ENCODE results near the gene FAM81A. TPM values are rescaled to one million over a fixed set of nuclear protein-coding genes. Genes with fewer than 3 reads are reported as not detected.
"Not testable (repeated sequence)": the region's sequence is repeated elsewhere in the genome, so short reads cannot be mapped to it uniquely, and the experiment has no call there.

Gene FAM81A
- total RNA-seq, 2 donors from 2014 or later, result under 0.01 to 0.78 TPM

- Histone ChIP-seq H3K27me3 (no peaks in the 10 kb centered on the region), H3K4me1 (no peaks in the 10 kb centered on the region), H3K4me3 (no peak overlapping the region), H3K27ac (no peak overlapping the region), H3K9me3 (no peaks in the 10 kb centered on the region), H3K36me3 (replicated peaks in 1 of 2; ENCODE audit: insufficient read depth in 1 of 2, low read depth in 2 of 2) (no peaks in the 10 kb centered on the region)
- no peak for TF ChIP-seq POLR2A (IDR thresholded peaks at IDR 0.05)
- TF ChIP-seq CTCF (IDR thresholded peaks at IDR 0.05), result no peak
- no peak for ATAC-seq
- DNase-seq, result no peak
- intact Hi-C loops (cut with DNase I), result no loop called here
- 77 to 86% methylated on average over 3 of the region's 3 CpGs for WGBS, 2 donors
Measured at GRCh38 chr15:59420108-59420507, 17.9 kb upstream of the FAM81A start.

DNA sequence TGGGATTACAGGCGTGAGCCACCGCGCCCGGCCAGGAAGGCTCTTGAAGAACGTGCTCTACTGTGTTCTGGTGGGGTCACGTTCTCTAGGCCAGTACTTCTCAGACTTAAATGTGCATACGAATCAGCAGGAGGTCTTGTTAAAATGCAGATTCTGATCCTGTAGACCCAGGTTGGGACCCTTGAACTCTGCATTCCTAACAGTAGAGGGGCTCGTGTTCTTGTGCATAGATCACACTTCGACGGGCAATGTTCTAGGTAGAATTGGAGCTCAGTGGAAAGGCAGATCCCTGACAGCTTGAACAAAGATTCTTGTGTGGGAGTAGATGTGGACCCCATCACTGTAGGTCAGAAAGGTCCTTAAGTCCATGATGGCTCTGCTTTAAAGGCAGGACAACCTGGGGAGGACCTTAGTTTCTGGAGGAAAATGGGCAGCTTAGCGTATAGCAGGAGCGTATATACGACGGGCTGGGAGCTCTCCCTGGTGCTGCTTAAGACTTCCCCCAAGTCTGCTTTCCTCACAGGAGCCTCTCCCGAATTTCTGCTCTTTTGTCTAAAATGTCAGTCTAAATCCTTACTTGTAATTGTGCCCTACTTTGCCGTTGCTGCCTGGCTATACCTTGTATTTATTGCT, 16.9 kb upstream of the FAM81A start:
- intact Hi-C loops (cut with DNase I), result no loop called here
- DNase-seq, result no peak
- WGBS, 2 donors, result 45 to 60% methylated on average over 6 to 10 of the region's 16 CpGs

GRCh38 chr15:59424616-59425015, 13.4 kb upstream of the FAM81A start:
- intact Hi-C loops (cut with DNase I), result no loop called here
- Histone ChIP-seq H3K9me3 (no peaks in the 10 kb centered on the region), H3K27ac (no peak overlapping the region), H3K27me3 (no peaks in the 10 kb centered on the region), H3K4me3 (no peak overlapping the region), H3K4me1 (no peaks in the 10 kb centered on the region), H3K36me3 (replicated peaks in 1 of 2; ENCODE audit: insufficient read depth in 1 of 2, low read depth in 2 of 2) (no peaks in the 10 kb centered on the region)
- WGBS, 2 donors, result 44 to 51% methylated on average over 5 of the region's 5 CpGs
- TF ChIP-seq CTCF (IDR thresholded peaks at IDR 0.05) (no peak), POLR2A (IDR thresholded peaks at IDR 0.05) (no peak)
- DNase-seq (no peak), ATAC-seq (no peak)

More for the DNA sequence above, 16.9 kb upstream of the FAM81A start:
- ATAC-seq, result no peak
- no peak overlapping the region for H3K27ac ChIP-seq
- TF ChIP-seq POLR2A (IDR thresholded peaks at IDR 0.05) (no peak), CTCF (IDR thresholded peaks at IDR 0.05) (no peak)
- H3K27me3 ChIP-seq, result no peaks in the 10 kb centered on the region
- H3K4me1 ChIP-seq, result no peaks in the 10 kb centered on the region
- no peaks in the 10 kb centered on the region for H3K36me3 ChIP-seq (replicated peaks in 1 of 2; ENCODE audit: insufficient read depth in 1 of 2, low read depth in 2 of 2)
- H3K4me3 ChIP-seq, result no peak overlapping the region
- H3K9me3 ChIP-seq, result no peaks in the 10 kb centered on the region

- H3K27ac ChIP-seq; H3K36me3 ChIP-seq (replicated peaks in 1 of 2; ENCODE audit: insufficient read depth in 1 of 2, low read depth in 2 of 2); H3K4me1 ChIP-seq; DNase-seq; H3K4me3 ChIP-seq; H3K9me3 ChIP-seq; ATAC-seq; intact Hi-C loops (cut with DNase I); H3K27me3 ChIP-seq: not testable (repeated sequence)
- WGBS, 2 donors, result 34 to 58% methylated on average over 3 of the region's 3 CpGs
Measured at GRCh38 chr15:59428898-59429297, 9.1 kb upstream of the FAM81A start.

DNA sequence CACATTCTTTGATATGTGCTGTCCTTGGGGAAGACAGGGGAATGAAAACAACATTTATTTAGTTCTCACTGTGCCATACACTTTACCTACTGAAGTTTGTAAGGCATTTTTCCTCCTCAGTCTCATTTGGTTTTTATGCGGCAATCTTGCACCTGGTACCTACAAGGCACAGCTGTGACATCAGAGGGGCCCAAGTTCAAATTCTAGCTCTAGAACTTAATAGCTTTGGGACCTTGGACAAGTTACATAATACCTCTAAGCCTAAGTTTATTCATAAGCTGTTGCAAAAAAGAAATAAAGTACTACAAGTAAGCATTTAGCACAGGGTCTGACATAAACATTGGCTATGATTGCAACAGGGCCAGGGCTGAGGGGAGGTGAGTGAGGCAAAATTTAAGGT, 5.6 kb upstream of the FAM81A start:
- no peak for ATAC-seq
- WGBS, 2 donors, result 93 to 95% methylated on average over 1 of the region's 1 CpG
- TF ChIP-seq CTCF (IDR thresholded peaks at IDR 0.05) (no peak), POLR2A (IDR thresholded peaks at IDR 0.05) (no peak)
- intact Hi-C loops (cut with DNase I), result no loop called here
- Histone ChIP-seq H3K4me1 (peaks cover 6% of the 10 kb centered on the region), H3K27me3 (no peaks in the 10 kb centered on the region), H3K36me3 (replicated peaks in 1 of 2; ENCODE audit: insufficient read depth in 1 of 2, low read depth in 2 of 2) (no peaks in the 10 kb centered on the region), H3K9me3 (no peaks in the 10 kb centered on the region), H3K4me3 (no peak overlapping the region), H3K27ac (no peak overlapping the region)
- DNase-seq, result no peak
